SK-N-SH treated with all-trans-retinoic acid at 6 μM for 48 hours (cell line): ENCODE results near the gene ALG12.

Experiments
- ATAC-seq: fragments of 200-7000 bp; cut with Tn5 transposase; 3 replicates; pipeline ENCODE4 v1.9.1; 2020; ENCODE audit warnings: mild to moderate bottlenecking, moderate library complexity
- ARNTL ChIP-seq: fragments of 450-650 bp; formaldehyde crosslinking; IDR thresholded peaks from 2 replicates; pipeline ENCODE4 v1.5.0; 2020; ENCODE audit warnings: low read depth, mild to moderate bottlenecking, moderate library complexity, borderline replicate concordance
- BACH2 ChIP-seq: fragments of 250-450 bp; sonication (Bioruptor Pico); IDR thresholded peaks from 2 replicates; pipeline ENCODE4 v1.9.0; 2021; ENCODE audit warnings: mild to moderate bottlenecking, borderline replicate concordance
- CSDC2 ChIP-seq: fragments of 250-450 bp; sonication (Bioruptor Pico); IDR thresholded peaks from 2 replicates; pipeline ENCODE4 v1.5.0; 2020; ENCODE audit warnings: mild to moderate bottlenecking, moderate library complexity
- ESRRG ChIP-seq: fragments of 250-450 bp; sonication (Bioruptor Pico); IDR thresholded peaks from 2 replicates; pipeline ENCODE4 v1.6.1; 2021; ENCODE audit warnings: mild to moderate bottlenecking
- GLIS3 ChIP-seq: fragments of 250-450 bp; sonication (Bioruptor Pico); IDR thresholded peaks from 2 replicates; pipeline ENCODE4 v1.5.0; 2020; ENCODE audit warnings: mild to moderate bottlenecking, moderate library complexity
- ISL1 ChIP-seq: fragments of 250-450 bp; sonication (Bioruptor Pico); IDR thresholded peaks from 2 replicates; pipeline ENCODE4 v2.1.2; 2022; ENCODE audit warnings: mild to moderate bottlenecking, moderate library complexity
- OSR1 ChIP-seq: fragments of 250-450 bp; sonication (Bioruptor Pico); IDR thresholded peaks from 2 replicates; pipeline ENCODE4 v1.8.0; 2022; ENCODE audit warnings: moderate library complexity, mild to moderate bottlenecking, inconsistent platforms
- PPARA ChIP-seq: fragments of 250-450 bp; sonication (Bioruptor Pico); IDR thresholded peaks from 2 replicates; pipeline ENCODE4 v1.5.0; 2020; ENCODE audit warnings: mild to moderate bottlenecking, borderline replicate concordance
- RARB ChIP-seq: fragments of 250-450 bp; sonication (Bioruptor Pico); IDR thresholded peaks from 2 replicates; pipeline ENCODE4 v1.8.0; 2021; ENCODE audit warnings: mild to moderate bottlenecking, moderate library complexity
- TCF4 ChIP-seq: fragments of 250-450 bp; sonication (Bioruptor Pico); IDR thresholded peaks from 2 replicates; pipeline ENCODE4 v1.8.0; 2021; ENCODE audit warnings: mild to moderate bottlenecking, moderate library complexity, borderline replicate concordance
- TOX ChIP-seq: fragments of 250-450 bp; sonication (Bioruptor Pico); IDR thresholded peaks from 2 replicates; pipeline ENCODE4 v1.8.0; 2021; ENCODE audit warnings: mild to moderate bottlenecking, moderate library complexity, borderline replicate concordance
- TSHZ2 ChIP-seq: fragments of 250-450 bp; sonication (Bioruptor Pico); IDR thresholded peaks from 2 replicates; pipeline ENCODE4 v1.5.0; 2020; ENCODE audit warnings: mild to moderate bottlenecking, moderate library complexity
- ZC3H10 ChIP-seq: fragments of 250-450 bp; sonication (Bioruptor Pico); IDR thresholded peaks from 2 replicates; pipeline ENCODE4 v1.5.1; 2021; ENCODE audit warnings: mild to moderate bottlenecking, moderate library complexity
- ZFP3 ChIP-seq: fragments of 250-450 bp; sonication (Bioruptor Pico); IDR thresholded peaks from 2 replicates; pipeline ENCODE4 v1.5.0; 2020; ENCODE audit warnings: mild to moderate bottlenecking, moderate library complexity
- ZFP30 ChIP-seq: fragments of 450-650 bp; formaldehyde crosslinking; IDR thresholded peaks from 2 replicates; pipeline ENCODE4 v1.5.0; 2022; ENCODE audit warnings: mild to moderate bottlenecking, moderate library complexity
- ZNF565 ChIP-seq: fragments of 450-650 bp; formaldehyde crosslinking; conservative IDR thresholded peaks from 2 replicates; pipeline ENCODE4 v1.5.0; 2020; ENCODE audit warnings: low read depth, mild to moderate bottlenecking, moderate library complexity
- ZNF70 ChIP-seq: fragments of 450-650 bp; formaldehyde crosslinking; IDR thresholded peaks from 2 replicates; pipeline ENCODE4 v1.5.0; 2020; ENCODE audit warnings: mild to moderate bottlenecking, moderate library complexity
- ZNF8 ChIP-seq: fragments of 450-650 bp; formaldehyde crosslinking; IDR thresholded peaks from 2 replicates; pipeline ENCODE4 v1.5.0; 2020; ENCODE audit warnings: mild to moderate bottlenecking, moderate library complexity
- TF ChIP-seq, protein P1 (sequence below): fragments of 250-450 bp; sonication (Bioruptor Pico); IDR thresholded peaks from 2 replicates; pipeline ENCODE4 v1.8.0; 2020; ENCODE audit warnings: mild to moderate bottlenecking, moderate library complexity, borderline replicate concordance
- TF ChIP-seq, protein P2 (sequence below): fragments of 250-450 bp; sonication (Bioruptor Pico); IDR thresholded peaks from 2 replicates; pipeline ENCODE4 v1.5.1; 2020; ENCODE audit warnings: low read depth, mild to moderate bottlenecking, moderate library complexity
- TF ChIP-seq, protein P3 (sequence below): fragments of 250-450 bp; sonication (Bioruptor Pico); IDR thresholded peaks from 2 replicates; pipeline ENCODE4 v1.5.1; 2021; ENCODE audit warnings: mild to moderate bottlenecking, moderate library complexity

ALG12 gene

GRCh38 chr22:49925525-49926128, 7.4 kb upstream of the ALG12 start:
- no peak for ATAC-seq

GRCh38 chr22:49924113-49924833, 6.0 kb upstream of the ALG12 start:
- no peak for ATAC-seq
- TF ChIP-seq ARNTL (CRISPR knock-in tag) (no peak), ZC3H10 (CRISPR knock-in tag) (no peak), ESRRG (CRISPR knock-in tag) (no peak), TCF4 (CRISPR knock-in tag) (no peak), RARB (CRISPR knock-in tag) (no peak), GLIS3 (CRISPR knock-in tag) (no peak)
- TF ChIP-seq, protein P1, sequence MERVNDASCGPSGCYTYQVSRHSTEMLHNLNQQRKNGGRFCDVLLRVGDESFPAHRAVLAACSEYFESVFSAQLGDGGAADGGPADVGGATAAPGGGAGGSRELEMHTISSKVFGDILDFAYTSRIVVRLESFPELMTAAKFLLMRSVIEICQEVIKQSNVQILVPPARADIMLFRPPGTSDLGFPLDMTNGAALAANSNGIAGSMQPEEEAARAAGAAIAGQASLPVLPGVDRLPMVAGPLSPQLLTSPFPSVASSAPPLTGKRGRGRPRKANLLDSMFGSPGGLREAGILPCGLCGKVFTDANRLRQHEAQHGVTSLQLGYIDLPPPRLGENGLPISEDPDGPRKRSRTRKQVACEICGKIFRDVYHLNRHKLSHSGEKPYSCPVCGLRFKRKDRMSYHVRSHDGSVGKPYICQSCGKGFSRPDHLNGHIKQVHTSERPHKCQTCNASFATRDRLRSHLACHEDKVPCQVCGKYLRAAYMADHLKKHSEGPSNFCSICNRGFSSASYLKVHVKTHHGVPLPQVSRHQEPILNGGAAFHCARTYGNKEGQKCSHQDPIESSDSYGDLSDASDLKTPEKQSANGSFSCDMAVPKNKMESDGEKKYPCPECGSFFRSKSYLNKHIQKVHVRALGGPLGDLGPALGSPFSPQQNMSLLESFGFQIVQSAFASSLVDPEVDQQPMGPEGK (CRISPR knock-in tag): no peak
- TF ChIP-seq, protein P2, sequence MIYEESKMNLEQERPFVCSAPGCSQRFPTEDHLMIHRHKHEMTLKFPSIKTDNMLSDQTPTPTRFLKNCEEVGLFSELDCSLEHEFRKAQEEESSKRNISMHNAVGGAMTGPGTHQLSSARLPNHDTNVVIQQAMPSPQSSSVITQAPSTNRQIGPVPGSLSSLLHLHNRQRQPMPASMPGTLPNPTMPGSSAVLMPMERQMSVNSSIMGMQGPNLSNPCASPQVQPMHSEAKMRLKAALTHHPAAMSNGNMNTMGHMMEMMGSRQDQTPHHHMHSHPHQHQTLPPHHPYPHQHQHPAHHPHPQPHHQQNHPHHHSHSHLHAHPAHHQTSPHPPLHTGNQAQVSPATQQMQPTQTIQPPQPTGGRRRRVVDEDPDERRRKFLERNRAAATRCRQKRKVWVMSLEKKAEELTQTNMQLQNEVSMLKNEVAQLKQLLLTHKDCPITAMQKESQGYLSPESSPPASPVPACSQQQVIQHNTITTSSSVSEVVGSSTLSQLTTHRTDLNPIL (CRISPR knock-in tag): no peak

More at GRCh38 chr22:49925525-49926128, 7.4 kb upstream of the ALG12 start:
- no peak for TF ChIP-seq ZNF8 (CRISPR knock-in tag)
- TF ChIP-seq ESRRG (CRISPR knock-in tag): no peak
- TF ChIP-seq ISL1 (CRISPR knock-in tag): no peak
- TF ChIP-seq TSHZ2 (CRISPR knock-in tag): no peak
- no peak for TF ChIP-seq ZNF70 (CRISPR knock-in tag)
- TF ChIP-seq, protein P3, sequence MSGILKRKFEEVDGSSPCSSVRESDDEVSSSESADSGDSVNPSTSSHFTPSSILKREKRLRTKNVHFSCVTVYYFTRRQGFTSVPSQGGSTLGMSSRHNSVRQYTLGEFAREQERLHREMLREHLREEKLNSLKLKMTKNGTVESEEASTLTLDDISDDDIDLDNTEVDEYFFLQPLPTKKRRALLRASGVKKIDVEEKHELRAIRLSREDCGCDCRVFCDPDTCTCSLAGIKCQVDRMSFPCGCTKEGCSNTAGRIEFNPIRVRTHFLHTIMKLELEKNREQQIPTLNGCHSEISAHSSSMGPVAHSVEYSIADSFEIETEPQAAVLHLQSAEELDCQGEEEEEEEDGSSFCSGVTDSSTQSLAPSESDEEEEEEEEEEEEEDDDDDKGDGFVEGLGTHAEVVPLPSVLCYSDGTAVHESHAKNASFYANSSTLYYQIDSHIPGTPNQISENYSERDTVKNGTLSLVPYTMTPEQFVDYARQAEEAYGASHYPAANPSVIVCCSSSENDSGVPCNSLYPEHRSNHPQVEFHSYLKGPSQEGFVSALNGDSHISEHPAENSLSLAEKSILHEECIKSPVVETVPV (CRISPR knock-in tag): no peak
- no peak for TF ChIP-seq ZFP3 (CRISPR knock-in tag)
- TF ChIP-seq BACH2 (CRISPR knock-in tag): no peak
- TF ChIP-seq TCF4 (CRISPR knock-in tag): no peak
- no peak for TF ChIP-seq ZNF565
- no peak for TF ChIP-seq TOX (CRISPR knock-in tag)
- TF ChIP-seq, protein P2 (CRISPR knock-in tag): no peak
- TF ChIP-seq ZC3H10 (CRISPR knock-in tag): no peak
- TF ChIP-seq PPARA (CRISPR knock-in tag): no peak
- no peak for TF ChIP-seq RARB (CRISPR knock-in tag)
- TF ChIP-seq ZFP30 (CRISPR knock-in tag): no peak
- no peak for TF ChIP-seq CSDC2 (CRISPR knock-in tag)
- TF ChIP-seq OSR1 (CRISPR knock-in tag): no peak

- TF ChIP-seq TCF4 (CRISPR knock-in tag) (no peak), RARB (CRISPR knock-in tag) (no peak)
- TF ChIP-seq, all 23 proteins: peak for 0
- no peak for ATAC-seq
Observed at GRCh38 chr22:49923445-49923844, 5.2 kb upstream of the ALG12 start.
